Small intestine (tissue), 7 donors: ENCODE results near the gene INSYN1. TPM values are rescaled to one million over a fixed set of nuclear protein-coding genes. Genes with fewer than 3 reads are reported as not detected.

Experiments used
- DNase-seq, 2 donors: peaks; one replicate each; pipeline versions ENCODE4 v3.0.0 to v3.0.0-alpha.2; 2013
- FAIRE-seq: peaks from 2 replicates; lab custom pipeline; 2012; peaks lifted over from hg19 to GRCh38; lab: Jason Lieb, UNC
- H3K27ac ChIP-seq, 3 donors: one replicate each; pipeline ENCODE4 v1.5.1; 2013; ENCODE audit warnings: low read length in 2 of 3, mild to moderate bottlenecking in 2 of 3, control low read depth in 1 of 3, inconsistent platforms in 1 of 3, low read depth in 1 of 3, moderate library complexity in 1 of 3
- H3K27me3 ChIP-seq, 3 donors: one replicate each; pipeline ENCODE4 v1.6.1; 2013; ENCODE audit warnings: low read length in 3 of 3, inconsistent platforms in 1 of 3; ENCODE audit not compliant: control insufficient read depth in 3 of 3, insufficient read depth in 3 of 3
- H3K36me3 ChIP-seq, 3 donors: one replicate each; pipeline ENCODE4 v1.6.1; 2013; ENCODE audit warnings: low read length in 3 of 3, inconsistent platforms in 1 of 3, low read depth in 1 of 3, mild to moderate bottlenecking in 1 of 3, moderate library complexity in 1 of 3; ENCODE audit not compliant: control insufficient read depth in 3 of 3, insufficient read depth in 2 of 3
- H3K4me1 ChIP-seq, 3 donors: one replicate each; pipeline ENCODE4 v1.6.1; 2013; ENCODE audit warnings: low read length in 2 of 3, inconsistent platforms in 1 of 3, low read depth in 1 of 3, mild to moderate bottlenecking in 1 of 3, moderate library complexity in 1 of 3; ENCODE audit not compliant: control insufficient read depth in 3 of 3, insufficient read depth in 2 of 3
- H3K4me3 ChIP-seq, 3 donors: one replicate each; pipeline ENCODE4 v1.5.1; 2013; ENCODE audit warnings: low read length in 3 of 3, control low read depth in 1 of 3, inconsistent platforms in 1 of 3, low read depth in 1 of 3, mild to moderate bottlenecking in 1 of 3, moderate library complexity in 1 of 3
- H3K9me3 ChIP-seq, 2 donors: one replicate each; pipeline ENCODE4 v1.6.1; 2013; ENCODE audit warnings: low read depth in 1 of 2, low read length in 1 of 2; ENCODE audit not compliant: control insufficient read depth in 2 of 2, insufficient read depth in 1 of 2
- WGBS, 3 donors: extraction: QIAGEN DNeasy Blood & Tissue Kit; methylation state at CpG; one replicate each; pipeline ENCODE4 v1.1.7; 2013; 5-methylcytosine and 5-hydroxymethylcytosine counted together
- polyA plus RNA-seq, 4 donors: library from polyadenylated mRNA; stranded (reverse) in 3 of 4; unstranded in 1 of 4; fragments of 200-250 nt in 3 of 4; fragments of 120-200 nt in 1 of 4; gene quantifications; one replicate each; pipeline versions ENCODE4 v1.2.1 to v1.2.3, GENCODE V29; 2013
- donor health status: healthy with polysubstance abuse.
- donor health status: control.
- donor health status: control.
- donor health status: Bipolar disorder and iron deficiency.
- donor health status: healthy.

Gene INSYN1
- polyA plus RNA-seq, 4 donors: 1.9 to 2.2 (median 1.9) TPM; not detected in 1

DNA sequence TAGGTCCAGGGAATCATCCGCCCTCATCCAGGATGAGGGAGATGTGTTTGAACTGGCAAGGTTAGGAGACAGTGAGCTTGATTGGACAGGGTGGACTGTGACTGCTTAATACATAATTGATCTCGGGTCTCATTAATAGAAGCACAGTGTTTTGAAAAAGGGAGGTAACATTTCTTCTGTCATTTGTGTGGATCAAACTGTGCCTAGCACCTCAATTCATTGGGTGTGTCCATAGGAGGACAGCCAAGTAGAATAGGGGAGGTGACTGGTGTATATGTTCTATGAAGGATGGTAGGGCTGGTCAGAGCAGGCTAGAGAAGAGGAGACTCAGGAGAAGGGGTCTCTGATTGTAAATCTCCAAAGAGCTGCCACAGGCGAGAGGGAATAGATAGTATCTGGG, 2.8 kb upstream of the INSYN1 start:
- H3K4me3 ChIP-seq: no peak overlapping the region
- H3K36me3 ChIP-seq: no peaks in the 10 kb centered on the region
- H3K27ac ChIP-seq: no peak overlapping the region
- WGBS, 3 donors: 79 to 85% (median 83%) methylated on average over 3 of the region's 3 CpGs
- peaks cover 0 to 2% (median 0%) of the 10 kb centered on the region in 3 donors for H3K4me1 ChIP-seq
- FAIRE-seq: no peak
- no peak for DNase-seq
- H3K27me3 ChIP-seq: peaks cover 5 to 48% (median 24%) of the 10 kb centered on the region in 3 donors
- H3K9me3 ChIP-seq: no peaks in the 10 kb centered on the region

DNA sequence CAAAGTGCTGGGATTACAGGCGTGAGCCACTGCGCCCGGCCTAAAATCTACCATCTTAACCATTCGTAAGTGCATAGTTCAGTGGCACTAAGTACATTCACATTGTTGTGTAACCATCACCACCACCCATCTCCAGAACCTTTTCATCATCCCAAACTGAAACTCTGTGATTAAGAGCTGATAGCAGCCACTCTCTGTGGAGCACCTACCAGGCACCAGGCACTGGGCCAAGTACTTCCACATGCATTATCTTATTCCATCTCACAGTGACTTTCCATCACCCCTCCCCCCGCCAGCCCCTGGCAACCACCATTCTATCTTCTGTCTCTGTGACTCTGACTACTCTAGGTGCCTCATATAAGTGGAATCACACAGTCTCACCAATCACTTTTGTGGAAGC, 2.3 kb upstream of the INSYN1 start:
- no peaks in the 10 kb centered on the region for H3K9me3 ChIP-seq
- FAIRE-seq (no peak), DNase-seq (no peak)
- no peak overlapping the region for H3K27ac ChIP-seq
- H3K36me3 ChIP-seq: no peaks in the 10 kb centered on the region
- H3K4me3 ChIP-seq: no peak overlapping the region
- 80 to 88% (median 88%) methylated on average over 5 of the region's 5 CpGs for WGBS, 3 donors
- peaks cover 0 to 2% (median 0%) of the 10 kb centered on the region in 3 donors for H3K4me1 ChIP-seq
- H3K27me3 ChIP-seq: peaks cover 5 to 50% (median 27%) of the 10 kb centered on the region in 3 donors

DNA sequence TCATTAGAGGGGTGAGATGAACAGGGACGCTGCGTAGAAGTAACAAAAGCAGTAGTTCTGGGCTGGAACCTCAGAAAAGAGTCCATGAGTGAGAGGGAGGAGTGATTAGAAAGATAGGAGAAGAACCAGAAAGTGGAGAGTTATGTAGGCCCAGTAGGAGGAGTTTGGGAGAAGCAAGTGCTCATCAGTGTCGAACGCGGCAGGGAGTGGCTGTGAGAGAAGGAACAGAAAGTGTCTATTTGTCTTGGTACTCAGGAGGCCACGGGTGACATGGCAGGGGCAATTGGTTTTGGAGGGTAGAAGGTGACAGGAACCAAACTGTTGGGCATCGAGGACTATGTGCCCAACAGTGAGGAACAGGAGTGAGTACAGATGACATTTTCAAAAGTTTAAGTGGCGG, 1.3 kb upstream of the INSYN1 start:
- DNase-seq (no peak), FAIRE-seq (no peak)
- Histone ChIP-seq H3K4me1 (peaks cover 0 to 2% (median 0%) of the 10 kb centered on the region in 3 donors), H3K9me3 (no peaks in the 10 kb centered on the region), H3K27ac (no peak overlapping the region), H3K27me3 (peaks cover 2 to 56% (median 26%) of the 10 kb centered on the region in 3 donors), H3K4me3 (no peak overlapping the region), H3K36me3 (no peaks in the 10 kb centered on the region)
- 63 to 64% (median 64%) methylated on average over 8 of the region's 8 CpGs for WGBS, 3 donors

DNA sequence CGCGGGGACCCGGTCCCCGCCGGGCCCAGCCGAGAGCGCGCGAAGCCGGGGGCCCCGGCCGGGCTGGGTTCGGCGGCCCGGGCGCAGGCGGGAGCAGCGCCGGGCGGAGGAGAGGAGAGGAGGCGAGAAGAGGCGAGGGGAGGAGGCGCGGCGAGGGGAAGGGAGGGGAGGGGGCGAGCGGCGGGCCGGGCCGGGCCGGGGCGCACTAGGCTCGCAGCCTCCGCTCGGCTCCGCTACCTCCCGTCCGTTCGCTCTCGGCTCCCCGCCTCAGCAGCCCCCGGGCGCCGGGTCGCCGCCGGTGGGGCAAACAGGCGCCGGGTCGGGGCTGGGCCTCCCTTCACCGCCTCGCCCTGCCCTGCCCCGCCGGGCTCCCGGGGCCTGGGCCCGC, 351 bp downstream of the INSYN1 start:
- Histone ChIP-seq H3K4me3 (peak overlapping the region in 1 of 3 donors; percentile 42), H3K27me3 (peaks cover 2 to 65% (median 20%) of the 10 kb centered on the region in 3 donors), H3K9me3 (no peaks in the 10 kb centered on the region), H3K4me1 (peaks cover 0 to 2% (median 0%) of the 10 kb centered on the region in 3 donors), H3K36me3 (no peaks in the 10 kb centered on the region), H3K27ac (no peak overlapping the region)
- 0 to 1% (median 0%) methylated on average over 5 to 56 of the region's 56 CpGs for WGBS, 3 donors
- DNase-seq (peak in 1 of 2 donors; percentile 43), FAIRE-seq (no peak)

DNA sequence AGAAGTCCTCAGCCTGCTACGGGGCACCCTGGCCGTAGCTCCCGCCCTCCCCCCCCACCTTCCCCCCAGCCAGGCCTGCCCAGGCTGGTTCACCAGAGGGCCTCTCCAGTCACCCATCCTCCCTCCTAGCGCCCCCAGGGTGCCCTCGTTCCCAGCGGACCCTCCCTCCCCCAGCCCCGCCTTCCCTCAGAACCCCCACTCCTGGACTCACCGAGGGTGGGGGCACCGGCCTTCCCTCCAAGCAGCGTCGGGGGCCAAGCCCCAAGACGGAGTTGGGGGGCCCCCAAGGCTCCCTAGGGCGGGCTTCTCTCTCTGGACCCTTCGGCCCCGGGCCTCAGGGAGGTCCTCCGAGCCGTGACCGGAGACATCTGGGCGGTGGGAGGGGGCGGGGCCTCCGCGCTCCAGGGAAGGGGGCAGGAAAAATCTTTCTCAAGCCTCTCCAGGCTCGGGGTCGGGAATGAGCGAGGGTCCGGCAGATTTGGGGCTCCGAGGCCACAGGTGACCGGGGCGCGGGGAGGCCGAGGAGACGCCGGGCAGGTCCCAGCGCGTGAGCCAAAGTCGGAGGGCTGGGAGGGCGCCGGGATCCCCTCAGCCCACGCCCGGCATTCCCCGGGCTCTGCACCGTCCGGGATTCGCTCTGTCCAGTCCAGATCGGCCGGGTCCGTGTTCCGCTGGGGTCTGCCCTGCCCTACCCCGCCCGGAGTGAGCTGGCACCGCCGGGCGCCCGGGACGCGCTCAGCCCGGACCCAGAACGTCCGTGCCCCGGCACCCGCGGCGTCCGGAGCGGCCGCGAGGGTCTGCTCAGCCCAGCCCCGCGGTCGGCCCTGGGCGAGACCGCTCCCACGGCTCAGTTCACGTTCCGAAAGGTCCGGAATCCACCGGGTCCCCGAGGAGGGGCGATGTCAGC, 999 bp downstream of the INSYN1 start:
- Histone ChIP-seq H3K9me3 (no peaks in the 10 kb centered on the region), H3K4me1 (peaks cover 0 to 2% (median 0%) of the 10 kb centered on the region in 3 donors), H3K36me3 (no peaks in the 10 kb centered on the region), H3K27ac (no peak overlapping the region), H3K27me3 (peaks cover 2 to 65% (median 20%) of the 10 kb centered on the region in 3 donors), H3K4me3 (peak overlapping the region in 2 of 3 donors; percentile 34 to 42)
- DNase-seq (no peak), FAIRE-seq (no peak)
- WGBS, 3 donors: 1 to 2% (median 2%) methylated on average over 47 to 79 of the region's 79 CpGs

DNA sequence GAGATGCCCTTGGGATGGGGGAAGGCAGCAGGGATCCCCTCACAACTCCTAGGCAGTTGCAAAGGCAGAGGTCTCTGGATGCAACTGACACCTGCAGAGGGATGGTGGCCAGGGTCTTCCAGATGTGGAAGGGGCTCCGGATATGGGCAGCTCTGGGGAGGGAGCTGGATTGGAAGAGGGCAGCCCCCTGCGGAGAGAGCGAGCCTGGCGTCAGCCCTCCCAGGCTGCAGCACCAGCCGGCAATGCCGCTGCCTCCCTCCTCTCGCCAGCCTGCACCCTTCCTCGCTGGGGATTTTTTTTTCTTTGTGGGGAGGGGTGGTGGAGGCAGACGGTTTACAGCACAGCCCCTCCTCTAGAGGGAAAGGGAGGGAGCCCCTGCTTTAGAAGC, 1.6 kb downstream of the INSYN1 start:
- Histone ChIP-seq H3K4me3 (no peak overlapping the region), H3K27me3 (peaks cover 2 to 65% (median 18%) of the 10 kb centered on the region in 3 donors), H3K9me3 (no peaks in the 10 kb centered on the region), H3K4me1 (peaks cover 0 to 2% (median 0%) of the 10 kb centered on the region in 3 donors), H3K36me3 (no peaks in the 10 kb centered on the region), H3K27ac (no peak overlapping the region)
- no peak for DNase-seq
- no peak for FAIRE-seq
- 11 to 16% (median 15%) methylated on average over 8 to 9 of the region's 9 CpGs for WGBS, 3 donors

DNA sequence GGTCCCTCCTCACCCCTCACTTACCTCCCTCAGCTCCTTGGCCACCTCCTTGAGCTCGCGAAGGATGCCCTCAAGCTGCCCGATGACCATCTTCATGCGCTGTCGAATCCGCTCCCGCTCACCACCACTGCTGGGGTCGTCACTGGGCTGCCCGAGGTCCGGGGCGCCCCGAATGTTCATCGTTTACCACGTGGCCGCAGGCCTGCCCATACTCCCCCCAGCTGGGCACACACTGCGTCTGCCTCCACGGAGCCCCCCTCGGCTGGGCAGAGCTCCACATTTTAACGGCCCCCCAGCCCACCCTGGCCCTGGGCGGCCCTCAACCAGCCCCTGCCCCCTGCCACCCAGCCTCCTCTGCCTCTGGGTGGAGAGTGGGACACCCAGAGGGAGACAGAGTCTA, 2.2 kb downstream of the INSYN1 start:
- no peaks in the 10 kb centered on the region for H3K36me3 ChIP-seq
- H3K27me3 ChIP-seq: peaks cover 2 to 61% (median 18%) of the 10 kb centered on the region in 3 donors
- no peaks in the 10 kb centered on the region for H3K9me3 ChIP-seq
- no peak overlapping the region for H3K27ac ChIP-seq
- DNase-seq (no peak), FAIRE-seq (no peak)
- H3K4me3 ChIP-seq: no peak overlapping the region
- WGBS, 3 donors: 82 to 84% (median 82%) methylated on average over 20 of the region's 20 CpGs
- H3K4me1 ChIP-seq: peaks cover 0 to 2% (median 0%) of the 10 kb centered on the region in 3 donors

DNA sequence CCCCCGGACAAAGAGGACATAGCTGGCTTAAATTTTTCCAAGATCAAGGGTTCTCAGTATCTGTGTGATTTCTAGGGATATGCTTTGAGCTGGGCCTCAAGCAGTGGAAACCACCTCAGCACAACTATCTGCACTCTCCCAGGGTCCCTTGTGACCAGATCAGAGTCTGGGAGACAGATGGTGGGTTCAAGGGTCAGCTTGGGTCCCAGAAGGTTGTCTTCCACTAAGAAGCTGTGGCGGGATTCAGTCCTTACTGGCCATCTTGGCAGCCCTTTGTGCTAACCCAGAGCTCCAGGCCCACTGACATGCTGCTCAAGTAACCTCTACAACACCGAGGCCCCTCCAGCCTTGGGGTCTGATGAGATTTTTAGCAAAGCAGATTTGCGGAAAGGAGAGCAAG, 2.7 kb downstream of the INSYN1 start:
- Histone ChIP-seq H3K4me1 (peaks cover 0 to 2% (median 0%) of the 10 kb centered on the region in 3 donors), H3K4me3 (no peak overlapping the region), H3K36me3 (no peaks in the 10 kb centered on the region), H3K27ac (no peak overlapping the region), H3K9me3 (no peaks in the 10 kb centered on the region), H3K27me3 (peaks cover 2 to 61% (median 18%) of the 10 kb centered on the region in 3 donors)
- no peak for FAIRE-seq
- WGBS, 3 donors: 81 to 86% (median 83%) methylated on average over 4 of the region's 4 CpGs
- no peak for DNase-seq
